ENCODE results near the gene FGF2.
"Not testable (repeated sequence)": the region's sequence is repeated elsewhere in the genome, so short reads cannot be mapped to it uniquely, and the experiment has no call there.

The FGF2 gene

GRCh38 chr4:122838034-122838433, 11.4 kb downstream of the FGF2 start:
- intact Hi-C loops (cut with DNase I), result no loop called here
- no peak for DNase-seq

- DNase-seq, result no peak
- intact Hi-C loops (cut with DNase I), result no loop called here
These were observed 15.8 kb downstream of the FGF2 start for GRCh38 chr4:122842392-122842791.

- no peak for DNase-seq
- intact Hi-C loops (cut with DNase I), result no loop called here
These were observed 16.4 kb downstream of the FGF2 start for GRCh38 chr4:122842984-122843531.

GRCh38 chr4:122844391-122844790, 17.8 kb downstream of the FGF2 start:
- DNase-seq; intact Hi-C loops (cut with DNase I): not testable (repeated sequence)

GRCh38 chr4:122845066-122845465, 18.4 kb downstream of the FGF2 start:
- no peak for DNase-seq
- intact Hi-C loops (cut with DNase I), result no loop called here

- intact Hi-C loops (cut with DNase I), result no loop called here
These were observed 19.1 kb downstream of the FGF2 start for GRCh38 chr4:122845760-122846159.

GRCh38 chr4:122847931-122848330, 21.3 kb downstream of the FGF2 start:
- DNase-seq, result no peak
- intact Hi-C loops (cut with DNase I), result no loop called here

More at GRCh38 chr4:122845760-122846159, 19.1 kb downstream of the FGF2 start:
- no peak for DNase-seq

GRCh38 chr4:122849789-122850188, 23.2 kb downstream of the FGF2 start:
- DNase-seq, result not testable (repeated sequence)
- intact Hi-C loops (cut with DNase I), result loop anchor here (10.0 kb wide), 1 partner anchor 75 kb away; the partner anchor contains the start of gene NUDT6

GRCh38 chr4:122851568-122851967, 24.9 kb downstream of the FGF2 start:
- intact Hi-C loops (cut with DNase I), result loop anchor here (10.0 kb wide), 1 partner anchor 73 kb away; the partner anchor contains the start of gene NUDT6
- no peak for DNase-seq

GRCh38 chr4:122854447-122855352, 28.1 kb downstream of the FGF2 start:
- intact Hi-C loops (cut with DNase I), result loop anchor here (10.0 kb wide), 1 partner anchor 70 kb away; the partner anchor contains the start of gene NUDT6
- peak; percentile 40 to 87 (median 72) for DNase-seq

GRCh38 chr4:122855353-122855890, 28.8 kb downstream of the FGF2 start:
- no peak for DNase-seq

GRCh38 chr4:122857160-122857559, 30.5 kb downstream of the FGF2 start:
- no peak for DNase-seq
- intact Hi-C loops (cut with DNase I), result loop anchor here (10.0 kb wide), 1 partner anchor 68 kb away; the partner anchor contains the start of gene NUDT6

More at GRCh38 chr4:122855353-122855890, 28.8 kb downstream of the FGF2 start:
- intact Hi-C loops (cut with DNase I), result loop anchor here (10.0 kb wide), 1 partner anchor 69 kb away; the partner anchor contains the start of gene NUDT6

GRCh38 chr4:122858705-122859104, 32.1 kb downstream of the FGF2 start:
- intact Hi-C loops (cut with DNase I), result loop anchor here (10.0 kb wide), 1 partner anchor 66 kb away; the partner anchor contains the start of gene NUDT6
- no peak for DNase-seq

- intact Hi-C loops (cut with DNase I), result no loop called here
- DNase-seq, result no peak
These were observed 34.7 kb downstream of the FGF2 start for GRCh38 chr4:122861172-122861943.

GRCh38 chr4:122863639-122864038, 37.0 kb downstream of the FGF2 start:
- intact Hi-C loops (cut with DNase I), result no loop called here
- DNase-seq, result peak in 1 of 42 donors; percentile 20

- intact Hi-C loops (cut with DNase I), result no loop called here
- no peak for DNase-seq
These were observed 38.8 kb downstream of the FGF2 start for GRCh38 chr4:122865425-122865824.

GRCh38 chr4:122868235-122868634, 41.6 kb downstream of the FGF2 start:
- intact Hi-C loops (cut with DNase I), result not testable (repeated sequence)

GRCh38 chr4:122873146-122873545, 46.5 kb downstream of the FGF2 start:
- no peak for DNase-seq
- intact Hi-C loops (cut with DNase I), result no loop called here

More at GRCh38 chr4:122868235-122868634, 41.6 kb downstream of the FGF2 start:
- DNase-seq, result not testable (repeated sequence)
